Forelimb muscle (tissue), 1 donor: ENCODE data around the gene STK32C. TPM values are rescaled to one million over a fixed set of nuclear protein-coding genes. Genes with fewer than 3 reads are reported as not detected.

Experiments
- polyA plus RNA-seq: library from polyadenylated mRNA; unstranded; fragments of 120-200 nt; gene quantifications from one replicate; pipeline ENCODE4 v1.2.1, GENCODE V29; 2013; ENCODE audit not compliant: insufficient read length

STK32C gene
- polyA plus RNA-seq, 1 donor, result 10.3 TPM

Other genes with a start within 250 kb of the STK32C start
- 0.57 TPM for gene JAKMIP3, start 242.0 kb downstream of the STK32C start, polyA plus RNA-seq
- gene DPYSL4, start 121.0 kb downstream of the STK32C start, polyA plus RNA-seq, result 1.3 TPM
- gene LRRC27, start 24.2 kb upstream of the STK32C start, polyA plus RNA-seq, result 7.3 TPM
- 13.0 TPM for gene PWWP2B, start 89.2 kb upstream of the STK32C start, polyA plus RNA-seq
- 51.2 TPM for gene INPP5A, start 229.8 kb upstream of the STK32C start, polyA plus RNA-seq